Activated CD4-positive, alpha-beta memory T cell treated with anti-CD3 and anti-CD28 coated beads for 36 hours (primary cell): Measurements from ENCODE around the gene MYH15. TPM values are rescaled to one million over a fixed set of nuclear protein-coding genes. Genes with fewer than 3 reads are reported as not detected.

Experiments
- CTCF ChIA-PET: fragments of 350-600 bp; sonication (Branson Sonifier 250); formaldehyde crosslinking; loops from one replicate; lab custom pipeline; 2021; ENCODE audit warnings: antibody characterized with exemption, inconsistent platforms; lab: Charles Lee
- POLR2A ChIA-PET: fragments of 350-600 bp; sonication (Branson Sonifier 250); formaldehyde crosslinking; loops from one replicate; lab custom pipeline; 2021; ENCODE audit warnings: antibody characterized with exemption; lab: Charles Lee
- DNase-seq: peaks from one replicate; pipeline ENCODE4 v3.0.0-alpha.2; 2020
- H3K27ac Mint-ChIP-seq: one replicate; pipeline ENCODE4 v1.8.0; 2021; ENCODE audit warnings: mixed read lengths
- H3K27me3 Mint-ChIP-seq: one replicate; pipeline ENCODE4 v1.8.0; 2021; ENCODE audit warnings: mixed read lengths
- H3K36me3 Mint-ChIP-seq: one replicate; pipeline ENCODE4 v1.8.0; 2021; ENCODE audit warnings: mixed read lengths
- H3K4me1 Mint-ChIP-seq: one replicate; pipeline ENCODE4 v1.8.0; 2021; ENCODE audit warnings: low read depth, mixed read lengths
- H3K4me3 Mint-ChIP-seq: one replicate; pipeline ENCODE4 v1.8.0; 2021; ENCODE audit warnings: mild to moderate bottlenecking, mixed read lengths
- H3K9me3 Mint-ChIP-seq: one replicate; pipeline ENCODE4 v1.8.0; 2021; ENCODE audit warnings: mixed read lengths
- intact Hi-C: fragments of 100-400 bp; cut with micrococcal nuclease; formaldehyde crosslinking; loops from one replicate; pipeline ENCODE4 v1.15.1; 2023
- total RNA-seq, 2 experiments: library from RNA; stranded (reverse); gene quantifications; one replicate each; pipeline ENCODE4 v1.2.3, GENCODE V29; 2021

The MYH15 gene
- total RNA-seq: under 1 TPM; 0.12 to 0.17 TPM

GRCh38 chr3:108510496-108510895 lies at the start of gene MYH15:
MYH15 (minus strand) TSS chr3:108510596; CDS start chr3:108510530, 66 bp downstream.
- intact Hi-C loops: no loop called here

DNA sequence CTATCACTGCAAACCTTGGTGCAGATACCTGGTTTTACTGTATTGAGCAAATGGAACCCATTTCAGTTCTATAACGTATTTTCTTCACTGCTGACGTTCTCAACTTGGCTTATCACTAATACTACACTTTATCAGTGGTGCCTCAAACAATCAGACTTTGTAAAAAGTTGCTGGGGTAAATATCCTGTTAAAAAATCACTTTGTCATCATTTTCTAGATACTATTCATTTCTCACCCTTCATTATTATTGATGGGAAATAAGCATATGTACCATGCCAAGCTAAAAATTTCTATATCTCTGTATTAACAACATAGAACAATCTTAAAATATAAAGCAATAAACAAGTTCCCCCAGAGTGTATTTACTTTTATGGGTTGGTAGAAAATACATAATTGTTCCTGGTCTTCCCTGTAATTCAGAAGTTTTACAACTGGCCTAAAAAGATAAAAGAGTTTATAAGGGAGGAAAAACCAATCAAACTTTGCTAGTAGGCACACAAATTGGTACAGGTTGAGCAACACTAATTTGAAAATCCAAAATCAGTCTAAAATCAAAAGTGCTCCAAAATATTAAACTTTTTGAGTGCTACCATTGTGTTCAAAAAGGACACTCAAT lies 45.7 kb upstream of the MYH15 start:
- intact Hi-C loops: no loop called here
- no peak overlapping the region for H3K4me3 Mint-ChIP-seq
- ChIA-PET POLR2A (no interaction called here), CTCF (interaction anchor here (1.3 kb wide), 1 partner anchor 67 kb away, joined by 4 read pairs; no protein-coding TSS in a partner anchor)
- peaks cover 43% of the 10 kb centered on the region for H3K36me3 Mint-ChIP-seq
- H3K27ac Mint-ChIP-seq: no peak overlapping the region
- H3K27me3 Mint-ChIP-seq: no peaks in the 10 kb centered on the region
- peaks cover 8% of the 10 kb centered on the region for H3K4me1 Mint-ChIP-seq
- DNase-seq: no peak
- H3K9me3 Mint-ChIP-seq: no peaks in the 10 kb centered on the region

More at GRCh38 chr3:108510496-108510895, at the start of gene MYH15:
- no peak for DNase-seq
- ChIA-PET POLR2A (no interaction called here), CTCF (no interaction called here)
- Mint-ChIP-seq H3K27ac (no peak within 1 kb of the TSS), H3K27me3 (no peaks in the 10 kb centered on the region), H3K4me1 (no peaks in the 10 kb centered on the region), H3K4me3 (no peak within 1 kb of the TSS), H3K36me3 (no peaks in the 10 kb centered on the region), H3K9me3 (no peaks in the 10 kb centered on the region)

- ChIA-PET POLR2A (no interaction called here), CTCF (interaction anchor here (0.8 to 1.3 kb wide), 2 partner anchors 66 to 77 kb away, joined by 3 to 4 read pairs; no protein-coding TSS in a partner anchor)
- H3K9me3 Mint-ChIP-seq: no peaks in the 10 kb centered on the region
- H3K36me3 Mint-ChIP-seq: peaks cover 35% of the 10 kb centered on the region
- no peaks in the 10 kb centered on the region for H3K27me3 Mint-ChIP-seq
- DNase-seq: no peak
- peaks cover 8% of the 10 kb centered on the region for H3K4me1 Mint-ChIP-seq
- no peak overlapping the region for H3K4me3 Mint-ChIP-seq
- no peak overlapping the region for H3K27ac Mint-ChIP-seq
- intact Hi-C loops: no loop called here
These were observed 44.6 kb upstream of the MYH15 start for GRCh38 chr3:108554913-108555571.

- intact Hi-C loops: no loop called here
These were observed 43.8 kb upstream of the MYH15 start for GRCh38 chr3:108554229-108554628.

DNA sequence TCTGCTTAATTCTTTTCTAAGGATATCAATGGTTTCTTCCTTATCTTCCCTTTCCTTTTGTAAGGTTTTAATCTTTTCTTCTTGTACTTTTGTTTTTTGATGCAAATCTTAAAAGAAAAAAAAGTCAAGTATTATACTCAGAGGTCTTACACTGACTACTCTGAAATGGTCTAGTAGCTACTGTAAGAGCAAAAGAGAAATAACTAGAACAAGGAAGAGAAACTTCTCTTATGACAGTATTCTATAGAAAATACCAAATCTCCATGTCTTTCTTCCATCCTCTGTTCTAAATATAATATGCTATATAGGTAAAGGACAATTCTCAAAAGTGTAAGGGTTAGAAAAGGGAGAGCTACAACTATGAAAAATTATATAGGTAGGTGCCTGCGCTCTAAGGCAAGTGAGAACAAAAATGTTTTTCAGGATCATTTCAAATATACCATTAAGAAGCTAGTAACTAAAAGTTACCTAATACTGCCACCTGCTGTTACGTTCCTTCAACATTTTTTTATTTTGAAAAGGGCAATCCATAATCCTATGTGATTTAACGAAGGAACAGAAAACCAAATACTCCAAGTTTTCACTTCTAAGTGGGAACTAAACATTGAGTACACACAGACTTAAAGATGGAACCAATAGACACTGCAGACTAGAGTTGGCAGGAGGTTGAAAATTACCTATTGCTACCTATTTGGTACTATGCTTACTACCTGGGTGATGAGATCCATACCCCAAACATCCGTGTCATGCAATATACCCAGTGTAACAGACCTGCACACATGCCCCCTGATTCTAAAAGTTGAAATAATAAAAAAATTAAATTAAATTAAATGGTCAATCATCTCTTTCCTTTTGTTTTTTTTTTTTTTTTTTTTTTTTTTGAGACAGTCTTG lies 42.1 kb upstream of the MYH15 start:
- peaks cover 25% of the 10 kb centered on the region for H3K36me3 Mint-ChIP-seq
- no peak overlapping the region for H3K27ac Mint-ChIP-seq
- CTCF ChIA-PET: interaction anchor here (0.6 to 3.7 kb wide), 26 partner anchors 9 to 1171 kb away, joined by 3 to 73 read pairs (median 4); partner anchors contain the start of genes CIP2A and DZIP3

More at GRCh38 chr3:108554229-108554628, 43.8 kb upstream of the MYH15 start:
- H3K27ac Mint-ChIP-seq: no peak overlapping the region
- no peaks in the 10 kb centered on the region for H3K9me3 Mint-ChIP-seq
- CTCF ChIA-PET: interaction anchor here (1.4 to 3.7 kb wide), 2 partner anchors 65 to 264 kb away, joined by 3 to 73 read pairs; no protein-coding TSS in a partner anchor
- POLR2A ChIA-PET: no interaction called here
- H3K27me3 Mint-ChIP-seq: no peaks in the 10 kb centered on the region
- no peak overlapping the region for H3K4me3 Mint-ChIP-seq
- H3K4me1 Mint-ChIP-seq: peaks cover 8% of the 10 kb centered on the region
- DNase-seq: no peak
- peaks cover 33% of the 10 kb centered on the region for H3K36me3 Mint-ChIP-seq

GRCh38 chr3:108548886-108549285 lies 38.5 kb upstream of the MYH15 start:
- Mint-ChIP-seq H3K27ac (no peak overlapping the region), H3K9me3 (no peaks in the 10 kb centered on the region), H3K36me3 (peaks cover 23% of the 10 kb centered on the region), H3K27me3 (no peaks in the 10 kb centered on the region), H3K4me1 (peaks cover 16% of the 10 kb centered on the region), H3K4me3 (no peak overlapping the region)
- ChIA-PET POLR2A (no interaction called here), CTCF (no interaction called here)
- intact Hi-C loops: no loop called here
- DNase-seq: no peak

More for the DNA sequence above, 42.1 kb upstream of the MYH15 start:
- POLR2A ChIA-PET: interaction anchor here (1.0 kb wide), 1 partner anchor 14 kb away, joined by 4 read pairs; no protein-coding TSS in a partner anchor
- DNase-seq: no peak
- intact Hi-C loops: loop anchor here (1.0 kb wide), 1 partner anchor 63 kb away; no protein-coding TSS in a partner anchor
- no peaks in the 10 kb centered on the region for H3K9me3 Mint-ChIP-seq
- peaks cover 8% of the 10 kb centered on the region for H3K4me1 Mint-ChIP-seq
- H3K27me3 Mint-ChIP-seq: no peaks in the 10 kb centered on the region
- H3K4me3 Mint-ChIP-seq: no peak overlapping the region

- H3K27me3 Mint-ChIP-seq: no peaks in the 10 kb centered on the region
- intact Hi-C loops: no loop called here
- H3K9me3 Mint-ChIP-seq: peaks cover 1% of the 10 kb centered on the region
These were observed 37.9 kb upstream of the MYH15 start for GRCh38 chr3:108548304-108548703.

GRCh38 chr3:108546692-108547091 lies 36.3 kb upstream of the MYH15 start:
- no peak overlapping the region for H3K27ac Mint-ChIP-seq
- ChIA-PET CTCF (no interaction called here), POLR2A (no interaction called here)
- peaks cover 26% of the 10 kb centered on the region for H3K36me3 Mint-ChIP-seq
- H3K27me3 Mint-ChIP-seq: no peaks in the 10 kb centered on the region
- no peak for DNase-seq
- intact Hi-C loops: no loop called here
- H3K4me3 Mint-ChIP-seq: no peak overlapping the region
- H3K9me3 Mint-ChIP-seq: peaks cover 3% of the 10 kb centered on the region
- peaks cover 11% of the 10 kb centered on the region for H3K4me1 Mint-ChIP-seq

More at GRCh38 chr3:108548304-108548703, 37.9 kb upstream of the MYH15 start:
- H3K4me3 Mint-ChIP-seq: no peak overlapping the region
- peaks cover 16% of the 10 kb centered on the region for H3K4me1 Mint-ChIP-seq
- H3K27ac Mint-ChIP-seq: no peak overlapping the region
- ChIA-PET POLR2A (no interaction called here), CTCF (no interaction called here)
- H3K36me3 Mint-ChIP-seq: peaks cover 28% of the 10 kb centered on the region
- no peak for DNase-seq

DNA sequence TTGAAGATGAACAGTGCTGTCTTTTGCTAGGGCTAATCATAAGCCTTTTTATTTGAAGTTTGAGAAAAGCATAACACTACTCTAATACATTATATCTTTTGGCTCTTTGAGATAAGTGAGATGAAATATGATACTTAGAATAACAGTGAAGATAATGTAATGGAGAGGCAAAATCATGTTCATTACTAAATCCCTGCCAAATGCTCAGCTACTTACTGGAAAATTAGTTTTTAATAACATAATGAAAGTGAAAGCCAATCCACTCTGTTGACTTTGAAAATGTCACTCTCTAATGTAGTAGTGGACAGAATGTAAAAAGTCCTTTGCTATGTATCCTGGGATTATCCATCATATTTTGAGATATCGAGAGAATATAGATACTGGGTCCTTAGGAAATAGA lies 35.9 kb upstream of the MYH15 start:
- Mint-ChIP-seq H3K9me3 (peaks cover 3% of the 10 kb centered on the region), H3K27ac (no peak overlapping the region), H3K27me3 (no peaks in the 10 kb centered on the region), H3K4me3 (no peak overlapping the region), H3K36me3 (peaks cover 24% of the 10 kb centered on the region), H3K4me1 (peaks cover 11% of the 10 kb centered on the region)
- CTCF ChIA-PET: no interaction called here
- DNase-seq: no peak
- POLR2A ChIA-PET: no interaction called here
- intact Hi-C loops: no loop called here

- intact Hi-C loops: no loop called here
- H3K4me3 Mint-ChIP-seq: no peak overlapping the region
- H3K36me3 Mint-ChIP-seq: peaks cover 5% of the 10 kb centered on the region
- no peaks in the 10 kb centered on the region for H3K4me1 Mint-ChIP-seq
- no peak overlapping the region for H3K27ac Mint-ChIP-seq
- no peaks in the 10 kb centered on the region for H3K9me3 Mint-ChIP-seq
- ChIA-PET POLR2A (no interaction called here), CTCF (interaction anchor here (1.0 kb wide), 1 partner anchor 486 kb away, joined by 4 read pairs; no protein-coding TSS in a partner anchor)
- no peaks in the 10 kb centered on the region for H3K27me3 Mint-ChIP-seq
- no peak for DNase-seq
These were observed 27.7 kb upstream of the MYH15 start for GRCh38 chr3:108538083-108538482.

- no peak for DNase-seq
- CTCF ChIA-PET: no interaction called here
- Mint-ChIP-seq H3K9me3 (no peaks in the 10 kb centered on the region), H3K27me3 (peaks cover 9% of the 10 kb centered on the region), H3K4me1 (no peaks in the 10 kb centered on the region), H3K4me3 (no peak overlapping the region), H3K27ac (no peak overlapping the region), H3K36me3 (no peaks in the 10 kb centered on the region)
- POLR2A ChIA-PET: no interaction called here
- intact Hi-C loops: no loop called here
These were observed 18.3 kb upstream of the MYH15 start for GRCh38 chr3:108528459-108529252.
